Smooth muscle cell (in vitro differentiated cells): ENCODE data around the gene FAU. TPM values are rescaled to one million over a fixed set of nuclear protein-coding genes. Genes with fewer than 3 reads are reported as not detected.

ENCODE experiments used
- DNase-seq: peaks from one replicate; lab custom pipeline; 2025; ENCODE audit not compliant: unreplicated experiment; lab: John Stamatoyannopoulos, UW
- H2AFZ ChIP-seq: fragments of 200-600 bp; sonication (generic); 2 replicates; pipeline ENCODE4 v1.6.0; 2016; ENCODE audit warnings: antibody characterized with exemption, low read depth, mild to moderate bottlenecking
- H3F3A ChIP-seq: fragments of 200-600 bp; sonication (generic); 2 replicates; pipeline ENCODE4 v1.6.0; 2017; ENCODE audit warnings: antibody characterized with exemption, low read depth
- H3K27ac ChIP-seq: fragments of 200-600 bp; sonication (generic); 2 replicates; pipeline ENCODE4 v1.5.1; 2016; ENCODE audit warnings: low read depth, mild to moderate bottlenecking
- H3K27me3 ChIP-seq: fragments of 200-600 bp; sonication (generic); 2 replicates; pipeline ENCODE4 v1.6.1; 2016; ENCODE audit warnings: low read depth, mild to moderate bottlenecking
- H3K36me3 ChIP-seq: fragments of 200-600 bp; sonication (generic); 2 replicates; pipeline ENCODE4 v1.5.1; 2016; ENCODE audit warnings: low read depth
- H3K4me1 ChIP-seq: fragments of 200-600 bp; sonication (generic); 2 replicates; pipeline ENCODE4 v1.5.1; 2016; ENCODE audit warnings: low read depth
- H3K4me2 ChIP-seq: fragments of 200-600 bp; sonication (generic); 2 replicates; pipeline ENCODE4 v1.6.0; 2016; ENCODE audit warnings: mild to moderate bottlenecking
- H3K4me3 ChIP-seq: fragments of 200-600 bp; sonication (generic); 2 replicates; pipeline ENCODE4 v1.5.1; 2016; ENCODE audit warnings: mild to moderate bottlenecking
- H3K79me2 ChIP-seq: fragments of 200-600 bp; sonication (generic); 2 replicates; pipeline ENCODE4 v1.6.0; 2016; ENCODE audit warnings: low read depth, mild to moderate bottlenecking
- H3K9ac ChIP-seq: fragments of 200-600 bp; sonication (generic); 2 replicates; pipeline ENCODE4 v1.6.0; 2016; ENCODE audit warnings: low read depth
- H3K9me3 ChIP-seq: fragments of 200-600 bp; sonication (generic); replicated peaks from 2 replicates; pipeline ENCODE4 v1.5.1; 2016; ENCODE audit warnings: low read depth
- H4K20me1 ChIP-seq: fragments of 200-600 bp; sonication (generic); 2 replicates; pipeline ENCODE4 v1.6.0; 2016; ENCODE audit warnings: low read depth
- CTCF ChIP-seq: fragments of 200-600 bp; sonication (generic); IDR thresholded peaks from 2 replicates; pipeline ENCODE4 v1.5.1; 2017; ENCODE audit warnings: borderline replicate concordance, mild to moderate bottlenecking, antibody characterized with exemption; ENCODE audit not compliant: insufficient read depth, poor library complexity, severe bottlenecking
- WGBS: methylation state at CpG from one replicate; pipeline ENCODE4 v1.1.7; 2016; ENCODE audit warnings: low lambda C conversion rate; 5-methylcytosine and 5-hydroxymethylcytosine counted together
- polyA plus RNA-seq: library from polyadenylated mRNA; unstranded; fragments of >200 nt; fragmentation: Nextera tagmentation; extraction: Ambion mirVana; gene quantifications from 2 replicates; pipeline ENCODE4 v1.2.1, GENCODE V29; 2016
- total RNA-seq: library from RNA; depleted of rRNA; stranded (reverse); fragments of >200 nt; gene quantifications from 2 replicates; pipeline ENCODE4 v1.2.3, GENCODE V29; 2014

The FAU gene
- total and polyA plus RNA-seq, 2 experiments from 2014 or later, result 509 to 537 TPM

GRCh38 chr11:65128182-65129145 is 6.5 kb upstream of the FAU start:
- no peak overlapping the region for H3K9ac ChIP-seq
- no peaks in the 10 kb centered on the region for H3K4me1 ChIP-seq
- no peak for DNase-seq
- no peak overlapping the region for H2AFZ ChIP-seq
- no peaks in the 10 kb centered on the region for H3K27me3 ChIP-seq
- peaks cover 30% of the 10 kb centered on the region for H4K20me1 ChIP-seq
- H3K9me3 ChIP-seq, result no peaks in the 10 kb centered on the region
- no peak overlapping the region for H3K4me2 ChIP-seq
- peaks cover 20% of the 10 kb centered on the region for H3F3A ChIP-seq
- peaks cover 26% of the 10 kb centered on the region for H3K79me2 ChIP-seq
- TF ChIP-seq CTCF, result no peak
- H3K36me3 ChIP-seq, result no peaks in the 10 kb centered on the region
- WGBS, result 96% methylated on average over 15 of the region's 15 CpGs
- H3K4me3 ChIP-seq, result no peak overlapping the region
- no peak overlapping the region for H3K27ac ChIP-seq

GRCh38 chr11:65127473-65128181 is 5.7 kb upstream of the FAU start:
- Histone ChIP-seq H3K4me2 (no peak overlapping the region), H3K27ac (no peak overlapping the region), H3K9ac (no peak overlapping the region), H3K4me3 (no peak overlapping the region), H3K9me3 (no peaks in the 10 kb centered on the region), H3K4me1 (peaks cover 6% of the 10 kb centered on the region), H2AFZ (no peak overlapping the region), H4K20me1 (peaks cover 22% of the 10 kb centered on the region), H3F3A (peaks cover 20% of the 10 kb centered on the region), H3K27me3 (no peaks in the 10 kb centered on the region), H3K79me2 (peaks cover 26% of the 10 kb centered on the region), H3K36me3 (no peaks in the 10 kb centered on the region)
- no peak for DNase-seq
- no peak for TF ChIP-seq CTCF
- 96% methylated on average over 12 of the region's 12 CpGs for WGBS

- Histone ChIP-seq H3K9me3 (no peaks in the 10 kb centered on the region), H3K9ac (no peak overlapping the region), H3K36me3 (no peaks in the 10 kb centered on the region), H3K4me3 (no peak overlapping the region), H3K79me2 (peaks cover 25% of the 10 kb centered on the region), H3K27ac (no peak overlapping the region), H3F3A (peaks cover 20% of the 10 kb centered on the region), H4K20me1 (peaks cover 14% of the 10 kb centered on the region), H3K4me2 (no peak overlapping the region), H3K4me1 (peaks cover 6% of the 10 kb centered on the region), H2AFZ (no peak overlapping the region), H3K27me3 (no peaks in the 10 kb centered on the region)
- DNase-seq, result no peak
- TF ChIP-seq CTCF, result no peak
- 94% methylated on average over 6 of the region's 6 CpGs for WGBS
Measured at GRCh38 chr11:65126624-65127274, 4.8 kb upstream of the FAU start.
